GM10266 (cell line): ENCODE results near the gene CD3D.
"Not testable (repeated sequence)": the region's sequence is repeated elsewhere in the genome, so short reads cannot be mapped to it uniquely, and the experiment has no call there.

Experiments used
- DNase-seq: peaks from one replicate; pipeline ENCODE4 v3.0.0; 2012; ENCODE audit errors: extremely low spot score
- TF ChIP-seq, protein P1 (sequence below): IDR thresholded peaks from 2 replicates; pipeline ENCODE4 v1.5.1; 2012; ENCODE audit warnings: mild to moderate bottlenecking, low read depth; ENCODE audit not compliant: control insufficient read depth, insufficient read depth; ENCODE audit errors: missing control alignments

CD3D gene

DNA sequence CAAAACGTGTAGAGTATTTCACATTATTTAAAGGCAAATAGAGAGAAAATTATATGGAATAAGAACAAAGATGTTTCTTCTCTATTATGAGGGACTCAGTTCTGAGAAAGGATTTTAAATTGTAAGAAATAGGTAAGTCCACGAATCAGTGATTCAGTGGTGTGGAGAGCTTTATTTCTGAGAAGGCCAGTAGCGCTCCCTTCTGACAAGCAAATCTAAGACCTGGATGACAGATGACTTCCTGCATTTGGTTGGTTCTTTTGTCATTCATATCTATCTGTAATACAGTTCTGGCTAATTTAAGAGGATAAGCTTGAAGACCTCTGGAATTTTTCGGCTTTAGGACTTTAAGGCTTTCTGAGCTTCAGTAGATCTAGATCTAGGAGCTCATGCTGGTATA is 31.0 kb downstream of the CD3D start:
- DNase-seq = no peak
- TF ChIP-seq, protein P1, sequence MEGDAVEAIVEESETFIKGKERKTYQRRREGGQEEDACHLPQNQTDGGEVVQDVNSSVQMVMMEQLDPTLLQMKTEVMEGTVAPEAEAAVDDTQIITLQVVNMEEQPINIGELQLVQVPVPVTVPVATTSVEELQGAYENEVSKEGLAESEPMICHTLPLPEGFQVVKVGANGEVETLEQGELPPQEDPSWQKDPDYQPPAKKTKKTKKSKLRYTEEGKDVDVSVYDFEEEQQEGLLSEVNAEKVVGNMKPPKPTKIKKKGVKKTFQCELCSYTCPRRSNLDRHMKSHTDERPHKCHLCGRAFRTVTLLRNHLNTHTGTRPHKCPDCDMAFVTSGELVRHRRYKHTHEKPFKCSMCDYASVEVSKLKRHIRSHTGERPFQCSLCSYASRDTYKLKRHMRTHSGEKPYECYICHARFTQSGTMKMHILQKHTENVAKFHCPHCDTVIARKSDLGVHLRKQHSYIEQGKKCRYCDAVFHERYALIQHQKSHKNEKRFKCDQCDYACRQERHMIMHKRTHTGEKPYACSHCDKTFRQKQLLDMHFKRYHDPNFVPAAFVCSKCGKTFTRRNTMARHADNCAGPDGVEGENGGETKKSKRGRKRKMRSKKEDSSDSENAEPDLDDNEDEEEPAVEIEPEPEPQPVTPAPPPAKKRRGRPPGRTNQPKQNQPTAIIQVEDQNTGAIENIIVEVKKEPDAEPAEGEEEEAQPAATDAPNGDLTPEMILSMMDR = peak; percentile 3

DNA sequence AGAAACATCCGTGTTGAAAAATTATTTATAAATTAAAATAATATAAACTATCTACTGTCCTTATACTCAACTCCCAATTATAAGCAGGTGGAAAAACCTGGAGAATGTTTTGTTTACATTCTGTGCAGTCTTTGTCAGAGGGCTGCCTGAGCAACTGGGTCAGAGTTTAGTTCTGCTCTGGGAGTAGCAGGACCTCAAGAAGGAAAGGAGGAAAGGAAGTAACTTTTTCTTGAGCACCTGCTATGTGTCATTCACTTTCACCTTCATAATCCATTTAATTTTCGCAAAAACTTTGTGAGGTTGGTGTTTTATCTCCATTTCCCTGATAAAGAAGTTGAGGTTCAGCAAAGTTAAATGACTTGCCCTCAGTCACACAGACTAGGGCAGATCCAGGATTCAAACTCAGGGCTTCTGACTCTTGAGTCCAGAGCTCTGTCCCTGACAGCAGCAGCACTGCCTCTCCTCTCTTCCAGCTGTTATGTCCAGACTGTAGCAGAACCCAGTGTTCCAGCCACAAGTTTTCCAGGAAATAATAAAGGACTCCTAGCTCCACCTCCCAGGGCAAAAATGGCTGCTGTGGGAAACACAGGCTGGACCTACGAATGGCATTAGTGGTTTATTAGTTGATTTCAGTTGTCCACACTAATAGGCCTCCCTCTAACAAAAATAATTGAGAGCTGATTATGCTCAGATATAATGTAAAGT is 31.6 kb downstream of the CD3D start:
- TF ChIP-seq, protein P1 = no peak
- DNase-seq = no peak

DNA sequence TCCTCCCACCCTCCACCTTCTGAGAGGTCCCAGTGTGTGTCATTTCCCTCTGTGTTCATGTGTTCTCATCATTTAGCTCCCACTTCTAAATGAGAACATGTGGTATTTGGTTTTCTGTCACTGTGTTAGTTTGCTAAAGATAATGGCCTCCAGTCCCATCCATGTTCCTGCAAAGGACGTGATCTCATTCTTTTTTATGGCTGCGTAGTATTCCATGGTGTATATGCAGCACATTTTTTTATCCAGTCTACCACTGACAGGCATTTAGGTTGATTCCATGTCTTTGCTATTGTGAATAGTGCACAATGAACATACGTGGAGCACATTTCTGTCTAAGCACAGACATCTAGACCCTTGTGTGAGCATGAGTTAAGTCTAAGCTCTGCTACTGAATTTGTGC is 32.2 kb downstream of the CD3D start:
- TF ChIP-seq, protein P1 = no peak
- DNase-seq = no peak

DNA sequence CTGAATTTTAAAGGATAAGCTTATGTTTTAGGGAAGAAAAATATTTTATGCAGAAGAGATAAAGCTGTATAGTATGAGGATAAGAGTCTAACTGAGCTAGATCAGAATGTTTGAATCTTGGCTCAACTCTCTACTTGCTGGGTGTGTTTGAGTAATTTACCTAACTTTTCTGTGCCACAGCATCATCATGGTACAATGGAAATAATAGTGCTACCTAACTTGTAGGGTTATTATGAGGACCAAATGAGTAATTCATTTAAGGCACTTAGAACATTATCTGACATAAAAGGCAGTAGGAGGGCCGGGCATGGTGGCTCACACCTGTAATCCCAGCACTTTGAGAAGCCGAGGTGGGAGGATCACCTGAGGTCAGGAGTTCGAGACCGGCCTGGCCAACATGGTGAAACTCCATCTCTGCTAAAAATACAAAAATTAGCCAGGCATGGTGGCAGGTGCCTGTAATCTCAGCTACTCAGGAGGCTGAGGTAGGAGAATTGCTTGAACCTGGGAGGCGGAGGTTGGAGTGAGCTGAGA is 33.4 kb downstream of the CD3D start:
- not testable (repeated sequence) for DNase-seq

DNA sequence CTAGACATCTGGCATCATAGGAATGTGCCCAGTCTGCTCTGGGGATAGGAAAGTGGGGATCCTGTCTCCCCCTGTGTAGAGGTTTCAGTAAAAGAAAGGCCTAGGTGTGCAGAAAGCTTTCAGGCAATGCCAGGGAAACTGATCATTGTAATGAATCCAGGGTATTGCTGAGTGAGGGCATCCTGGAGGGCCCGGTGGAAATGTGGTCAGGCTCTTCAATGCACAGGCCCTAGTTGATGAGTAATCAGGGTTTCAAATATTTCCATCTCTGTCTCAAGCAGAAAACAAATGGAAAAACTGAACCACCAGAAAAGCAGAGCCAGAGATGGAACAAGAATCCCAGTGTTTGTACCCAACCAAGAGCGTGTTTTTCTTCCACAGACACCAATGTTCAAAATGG is 35.9 kb downstream of the CD3D start:
- TF ChIP-seq, protein P1 = no peak
- DNase-seq = no peak

DNA sequence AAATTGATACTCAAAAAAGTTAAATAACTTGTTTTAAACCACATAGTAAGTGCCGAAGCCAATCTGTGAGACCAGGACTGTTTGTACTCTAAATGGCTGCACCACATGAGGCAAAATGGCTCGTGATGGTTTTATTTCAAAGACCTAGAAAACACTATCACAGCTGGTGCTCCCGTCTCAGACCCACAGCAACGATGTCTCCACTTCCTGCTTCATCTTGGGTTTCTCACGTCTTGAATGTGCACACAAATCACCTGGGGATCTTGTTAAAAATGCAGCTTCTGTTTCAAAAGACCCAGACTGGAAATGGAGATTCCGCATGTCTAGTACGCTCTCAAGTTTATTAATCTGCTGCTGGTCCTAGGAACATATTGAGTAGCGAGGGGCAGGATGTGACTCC is 36.8 kb downstream of the CD3D start:
- no peak for DNase-seq
- TF ChIP-seq, protein P1 = no peak

DNA sequence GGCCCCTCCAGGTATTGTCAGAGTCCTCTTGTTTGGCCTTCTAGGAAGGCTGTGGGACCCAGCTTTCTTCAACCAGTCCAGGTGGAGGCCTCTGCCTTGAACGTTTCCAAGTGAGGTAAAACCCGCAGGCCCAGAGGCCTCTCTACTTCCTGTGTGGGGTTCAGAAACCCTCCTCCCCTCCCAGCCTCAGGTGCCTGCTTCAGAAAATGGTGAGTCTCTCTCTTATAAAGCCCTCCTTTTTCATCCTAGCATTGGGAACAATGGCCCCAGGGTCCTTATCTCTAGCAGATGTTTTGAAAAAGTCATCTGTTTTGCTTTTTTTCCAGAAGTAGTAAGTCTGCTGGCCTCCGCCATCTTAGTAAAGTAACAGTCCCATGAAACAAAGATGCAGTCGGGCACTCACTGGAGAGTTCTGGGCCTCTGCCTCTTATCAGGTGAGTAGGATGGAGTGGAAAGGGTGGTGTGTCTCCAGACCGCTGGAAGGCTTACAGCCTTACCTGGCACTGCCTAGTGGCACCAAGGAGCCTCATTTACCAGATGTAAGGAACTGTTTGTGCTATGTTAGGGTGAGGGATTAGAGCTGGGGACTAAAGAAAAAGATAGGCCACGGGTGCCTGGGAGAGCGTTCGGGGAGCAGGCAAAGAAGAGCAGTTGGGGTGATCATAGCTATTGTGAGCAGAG is 37.8 kb downstream of the CD3D start, which contains the start of gene CD3E:
Gene CD3E, plus strand, starts transcription at position 163 of the 681 bp plus-strand sequence. Its CDS starts 223 bp downstream, at position 386.
- TF ChIP-seq, protein P1 = no peak
- no peak for DNase-seq
